T-helper 2 cell treated with Interferon-gamma antibody and Interleukin-4, amounts not matched to agents 5 μg/mL and 100 μg/mL, for 36 hours (primary cell): ENCODE measurements around the gene GRID2.
"Not testable (repeated sequence)": the region's sequence is repeated elsewhere in the genome, so short reads cannot be mapped to it uniquely, and the experiment has no call there.

ENCODE experiments used
- DNase-seq: peaks from one replicate; pipeline ENCODE4 v3.0.0; 2021; ENCODE audit warnings: low spot score
- H3K27ac Mint-ChIP-seq: one replicate; pipeline ENCODE4 v1.8.0; 2021; ENCODE audit warnings: mild to moderate bottlenecking, mixed read lengths
- H3K27me3 Mint-ChIP-seq: one replicate; pipeline ENCODE4 v1.8.0; 2021; ENCODE audit warnings: low read depth, mixed read lengths
- H3K36me3 Mint-ChIP-seq: one replicate; pipeline ENCODE4 v1.8.0; 2021; ENCODE audit warnings: low read depth, mixed read lengths
- H3K4me1 Mint-ChIP-seq: one replicate; pipeline ENCODE4 v1.8.0; 2021; ENCODE audit warnings: low read depth, mixed read lengths
- H3K4me3 Mint-ChIP-seq: one replicate; pipeline ENCODE4 v1.8.0; 2022; ENCODE audit warnings: mild to moderate bottlenecking, moderate library complexity, mixed read lengths
- H3K9me3 Mint-ChIP-seq: one replicate; pipeline ENCODE4 v1.8.0; 2021; ENCODE audit warnings: mixed read lengths

The GRID2 gene

DNA sequence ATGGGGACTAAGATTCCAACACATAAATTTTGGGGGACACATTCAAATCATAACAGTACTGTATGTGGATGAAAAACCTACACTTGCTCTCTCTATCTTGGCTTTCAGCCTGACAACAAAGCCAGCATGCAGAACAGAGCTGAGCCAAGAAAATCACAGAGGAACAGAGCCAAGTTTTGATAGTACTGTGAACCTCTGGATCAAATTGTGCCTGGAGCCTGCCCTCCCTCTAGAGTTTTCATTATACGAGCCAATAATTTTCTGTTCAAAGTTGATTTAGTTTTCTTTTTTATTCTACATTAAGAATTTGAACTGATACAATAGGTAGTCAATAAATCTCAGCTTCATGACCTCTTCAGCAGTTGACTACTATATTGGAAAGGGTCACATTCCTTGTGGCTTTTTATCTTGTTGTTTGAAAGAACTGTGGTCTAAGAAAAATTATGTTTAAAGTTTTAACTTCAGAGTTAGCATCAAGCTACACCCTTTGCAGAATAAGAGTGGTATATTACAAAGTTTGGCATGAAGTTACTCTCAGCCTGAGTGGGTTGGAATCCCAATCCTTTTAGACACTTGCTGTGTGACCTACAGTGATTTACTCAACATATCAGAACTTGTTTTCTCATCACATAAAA is 31.1 kb downstream of the GRID2 start:
- Mint-ChIP-seq H3K36me3 (no peaks in the 10 kb centered on the region), H3K4me3 (no peak overlapping the region), H3K4me1 (no peaks in the 10 kb centered on the region), H3K27me3 (no peaks in the 10 kb centered on the region), H3K9me3 (no peaks in the 10 kb centered on the region), H3K27ac (no peak overlapping the region)
- no peak for DNase-seq

DNA sequence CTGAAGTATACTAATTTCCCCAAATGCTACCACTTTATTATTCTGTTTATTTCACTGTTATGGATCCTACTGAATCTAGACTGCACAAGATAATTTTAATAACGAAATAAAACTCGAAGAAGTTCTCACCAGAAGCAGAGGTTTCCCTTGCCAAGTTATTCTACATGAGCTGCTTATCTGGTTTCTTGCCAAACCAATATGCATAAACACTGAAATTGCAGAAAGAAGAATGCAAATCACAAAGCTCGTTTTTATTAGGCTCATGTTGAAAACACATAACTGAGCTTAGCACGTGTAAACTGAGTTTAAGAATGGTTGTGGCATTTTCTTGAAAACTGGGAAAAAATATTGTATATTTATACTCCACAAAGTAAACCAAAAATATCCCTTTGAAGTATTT is 35.9 kb downstream of the GRID2 start:
- Mint-ChIP-seq H3K27ac (no peak overlapping the region), H3K36me3 (no peaks in the 10 kb centered on the region), H3K9me3 (no peaks in the 10 kb centered on the region), H3K4me1 (no peaks in the 10 kb centered on the region), H3K4me3 (no peak overlapping the region), H3K27me3 (no peaks in the 10 kb centered on the region)
- no peak for DNase-seq

DNA sequence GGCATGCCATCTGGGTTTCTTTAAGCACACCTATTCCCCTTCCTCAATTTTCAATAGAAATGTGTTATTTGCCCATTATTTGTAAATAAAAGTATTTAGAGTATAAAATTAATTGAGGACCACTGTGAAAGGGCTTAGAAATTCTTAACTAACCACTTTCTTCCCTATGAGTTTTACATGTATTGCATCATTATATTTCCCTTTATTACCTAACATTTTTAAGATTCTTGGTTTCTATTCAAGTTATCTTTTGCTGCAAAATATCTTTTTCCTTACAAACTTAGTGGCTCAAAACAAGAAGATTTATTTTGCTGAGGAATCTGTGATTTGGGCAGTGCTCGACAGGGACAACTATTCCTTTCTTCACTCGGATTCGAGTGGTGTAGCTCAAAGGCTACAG is 40.5 kb downstream of the GRID2 start:
- Mint-ChIP-seq H3K36me3 (no peaks in the 10 kb centered on the region), H3K9me3 (no peaks in the 10 kb centered on the region), H3K27me3 (no peaks in the 10 kb centered on the region), H3K4me3 (no peak overlapping the region), H3K27ac (no peak overlapping the region), H3K4me1 (no peaks in the 10 kb centered on the region)
- DNase-seq = no peak

DNA sequence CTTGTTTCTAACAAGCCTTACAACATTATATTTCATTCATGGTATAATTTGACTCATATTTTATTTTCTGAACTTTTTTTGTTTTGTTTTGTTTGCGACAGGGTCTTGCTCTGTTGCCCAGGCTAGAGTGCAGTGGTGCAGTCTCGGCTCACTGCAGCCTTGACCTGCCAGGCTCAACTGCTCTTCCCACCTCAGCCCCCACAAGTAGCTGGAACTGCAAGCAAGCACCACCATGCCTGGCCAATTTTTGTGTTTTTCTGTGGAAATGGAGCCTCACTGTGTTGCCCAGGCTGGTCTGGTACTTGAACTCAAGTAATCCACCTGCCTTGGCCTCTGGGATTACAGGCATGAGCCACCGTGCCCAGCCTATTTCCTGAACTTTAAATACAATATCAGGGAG is 42.5 kb downstream of the GRID2 start:
- H3K4me3 Mint-ChIP-seq = no peak overlapping the region
- no peaks in the 10 kb centered on the region for H3K36me3 Mint-ChIP-seq
- DNase-seq = no peak
- no peaks in the 10 kb centered on the region for H3K4me1 Mint-ChIP-seq
- H3K27me3 Mint-ChIP-seq = no peaks in the 10 kb centered on the region
- H3K9me3 Mint-ChIP-seq = no peaks in the 10 kb centered on the region
- H3K27ac Mint-ChIP-seq = no peak overlapping the region

DNA sequence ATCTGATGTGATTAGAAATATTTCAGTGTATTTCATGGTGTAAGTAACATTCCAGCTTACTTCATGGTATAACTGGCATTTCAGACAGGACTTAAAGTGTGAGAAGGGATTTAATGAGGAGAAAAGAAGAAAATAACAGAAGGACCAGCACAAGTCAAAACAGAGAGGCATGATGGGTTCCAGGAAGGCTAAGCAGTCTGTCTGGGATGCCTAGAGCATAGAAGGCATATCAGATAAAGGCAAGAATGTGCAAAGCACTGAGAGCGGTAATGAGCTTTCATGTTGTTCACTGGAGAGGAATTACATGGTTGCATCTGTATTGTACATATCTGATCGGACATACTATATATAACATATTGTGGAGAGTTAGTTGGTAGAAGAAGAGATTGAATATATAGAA is 54.2 kb downstream of the GRID2 start:
- Mint-ChIP-seq H3K27me3 (no peaks in the 10 kb centered on the region), H3K4me1 (no peaks in the 10 kb centered on the region), H3K27ac (no peak overlapping the region), H3K4me3 (no peak overlapping the region), H3K9me3 (no peaks in the 10 kb centered on the region), H3K36me3 (no peaks in the 10 kb centered on the region)
- DNase-seq = no peak

DNA sequence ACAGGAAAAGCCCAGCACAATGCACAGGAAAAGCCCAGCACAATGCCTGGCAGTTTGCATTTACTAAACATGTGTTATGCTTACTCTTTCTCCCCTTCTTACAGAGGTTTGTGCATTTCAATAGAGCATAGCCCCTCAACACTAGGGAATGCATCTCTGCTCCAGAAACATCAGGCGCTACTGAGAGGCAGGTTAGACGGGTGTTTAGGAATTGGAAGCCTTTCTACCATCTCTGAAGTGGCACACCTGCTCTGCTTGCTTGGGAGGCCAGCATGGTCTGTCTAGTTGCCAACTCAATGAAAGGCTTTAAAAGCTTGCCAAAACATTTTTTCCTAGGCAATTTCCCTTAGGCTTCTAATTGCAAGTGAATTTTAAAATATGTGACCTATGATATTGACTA is 55.7 kb downstream of the GRID2 start:
- Mint-ChIP-seq H3K4me1 (no peaks in the 10 kb centered on the region), H3K27ac (no peak overlapping the region), H3K4me3 (no peak overlapping the region), H3K27me3 (no peaks in the 10 kb centered on the region), H3K9me3 (no peaks in the 10 kb centered on the region), H3K36me3 (no peaks in the 10 kb centered on the region)
- no peak for DNase-seq

DNA sequence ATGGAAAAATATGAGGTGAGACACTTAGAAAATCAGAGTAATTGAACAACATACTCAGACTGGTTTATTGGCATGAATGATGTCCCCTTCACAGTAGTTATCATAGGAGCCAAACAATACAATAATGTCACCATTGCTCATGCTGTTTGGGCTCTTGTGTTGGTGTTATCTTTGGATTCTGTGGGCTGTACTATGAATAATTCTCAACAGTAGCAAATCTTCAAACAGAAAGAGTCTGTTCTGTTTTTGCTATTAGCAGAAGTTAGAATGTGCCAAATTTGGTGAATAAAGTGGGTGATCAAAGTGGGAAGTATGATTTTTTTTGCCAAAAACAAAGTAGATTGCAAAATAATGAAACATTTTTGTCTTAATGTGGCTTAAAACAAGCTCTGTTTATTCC is 58.3 kb downstream of the GRID2 start:
- no peaks in the 10 kb centered on the region for H3K27me3 Mint-ChIP-seq
- no peak overlapping the region for H3K4me3 Mint-ChIP-seq
- H3K4me1 Mint-ChIP-seq = no peaks in the 10 kb centered on the region
- no peaks in the 10 kb centered on the region for H3K36me3 Mint-ChIP-seq
- peaks cover under 1% of the 10 kb centered on the region for H3K9me3 Mint-ChIP-seq
- no peak for DNase-seq
- H3K27ac Mint-ChIP-seq = no peak overlapping the region

DNA sequence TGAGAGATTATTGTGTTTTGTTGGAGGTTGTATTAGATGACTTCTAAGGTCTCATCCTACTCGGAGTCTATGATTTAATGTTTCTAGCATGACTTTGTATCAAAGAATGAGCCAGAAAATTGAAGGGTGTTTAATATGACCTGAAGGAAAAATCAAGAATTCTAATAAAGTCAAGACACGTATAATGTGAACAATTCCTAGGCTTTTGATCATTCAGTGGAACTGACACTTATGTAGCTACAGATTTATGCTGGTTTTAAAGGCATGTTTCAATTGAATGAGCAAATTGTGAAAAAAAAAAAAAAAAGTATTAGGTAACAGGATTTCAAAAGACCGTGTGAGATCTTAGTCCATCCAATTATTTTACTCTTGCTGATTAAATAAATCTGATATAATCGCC is 64.9 kb downstream of the GRID2 start:
- no peak overlapping the region for H3K4me3 Mint-ChIP-seq
- peaks cover 19% of the 10 kb centered on the region for H3K9me3 Mint-ChIP-seq
- DNase-seq = no peak
- no peak overlapping the region for H3K27ac Mint-ChIP-seq
- H3K4me1 Mint-ChIP-seq = no peaks in the 10 kb centered on the region
- no peaks in the 10 kb centered on the region for H3K36me3 Mint-ChIP-seq
- H3K27me3 Mint-ChIP-seq = no peaks in the 10 kb centered on the region

DNA sequence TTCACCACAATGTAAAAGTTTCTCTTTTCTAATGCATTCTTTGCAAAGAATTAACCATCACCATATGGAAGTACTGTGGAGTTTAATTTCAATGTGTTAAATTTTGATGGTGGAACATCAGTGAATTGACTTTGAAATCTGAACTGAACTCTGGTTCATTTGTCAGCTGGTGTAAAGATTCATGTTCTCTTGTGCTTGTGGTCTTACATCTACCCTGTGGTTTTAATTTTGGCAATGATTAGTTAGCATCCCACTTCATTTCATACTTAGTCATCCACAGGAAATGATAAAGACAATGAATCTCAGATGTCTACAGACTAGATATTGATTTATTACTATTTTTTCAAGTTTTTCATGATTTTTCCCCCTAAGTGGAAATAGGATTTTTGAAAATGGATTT is 77.8 kb downstream of the GRID2 start:
- Mint-ChIP-seq H3K27ac (no peak overlapping the region), H3K9me3 (peaks cover 5% of the 10 kb centered on the region), H3K4me1 (no peaks in the 10 kb centered on the region), H3K27me3 (no peaks in the 10 kb centered on the region), H3K4me3 (no peak overlapping the region), H3K36me3 (no peaks in the 10 kb centered on the region)
- no peak for DNase-seq

DNA sequence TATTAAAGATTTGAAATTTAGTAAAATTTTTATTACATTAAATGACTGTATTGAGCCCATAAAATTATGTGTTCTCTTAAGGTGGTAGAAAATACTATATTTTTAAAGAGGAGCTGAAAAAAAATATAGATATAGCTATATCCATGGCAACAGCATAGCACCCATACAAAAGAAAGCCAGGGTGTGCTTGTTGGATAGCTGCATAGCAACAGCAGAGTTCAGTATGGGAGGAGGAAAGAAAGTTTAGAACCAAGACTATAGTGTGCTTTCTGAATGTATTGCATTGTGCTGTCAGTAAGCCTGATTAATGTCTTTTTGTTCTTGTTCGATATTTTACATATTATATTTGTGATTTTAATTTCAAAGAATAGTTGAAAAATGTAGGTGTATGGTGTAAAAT is 78.4 kb downstream of the GRID2 start:
- Mint-ChIP-seq H3K27ac (no peak overlapping the region), H3K27me3 (no peaks in the 10 kb centered on the region), H3K4me3 (no peak overlapping the region), H3K36me3 (no peaks in the 10 kb centered on the region), H3K9me3 (peaks cover 4% of the 10 kb centered on the region), H3K4me1 (no peaks in the 10 kb centered on the region)
- no peak for DNase-seq

DNA sequence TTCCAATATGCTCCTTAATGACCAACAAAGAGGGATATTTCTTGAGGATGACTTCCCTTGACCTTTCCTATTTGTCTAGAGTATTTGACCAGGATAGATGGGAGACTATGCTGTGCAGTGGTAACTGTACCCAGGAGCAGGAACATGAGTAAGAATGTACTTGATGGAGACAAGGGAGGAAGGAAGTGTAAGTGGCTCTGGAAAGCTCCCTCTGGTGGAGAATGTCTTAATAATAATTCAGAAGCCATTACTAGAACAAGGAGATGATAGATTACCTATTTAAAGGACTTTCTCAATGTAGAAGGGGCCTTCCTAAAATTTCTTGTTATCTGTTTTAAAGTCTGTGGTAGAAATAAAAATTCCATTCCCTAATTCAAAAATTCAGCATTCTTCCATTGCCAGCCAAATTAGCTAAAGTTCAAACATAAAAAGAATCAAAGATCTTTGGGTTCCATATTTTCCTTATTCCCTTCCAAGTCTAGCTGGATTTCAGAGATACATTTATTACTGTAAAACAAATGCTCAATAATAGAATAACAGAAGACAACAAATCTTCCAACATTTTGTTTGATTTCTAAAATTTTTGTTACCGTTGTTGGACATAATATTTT is 83.8 kb downstream of the GRID2 start:
- H3K9me3 Mint-ChIP-seq = no peaks in the 10 kb centered on the region
- DNase-seq = no peak
- no peak overlapping the region for H3K4me3 Mint-ChIP-seq
- no peaks in the 10 kb centered on the region for H3K27me3 Mint-ChIP-seq
- no peaks in the 10 kb centered on the region for H3K4me1 Mint-ChIP-seq
- no peaks in the 10 kb centered on the region for H3K36me3 Mint-ChIP-seq
- no peak overlapping the region for H3K27ac Mint-ChIP-seq

DNA sequence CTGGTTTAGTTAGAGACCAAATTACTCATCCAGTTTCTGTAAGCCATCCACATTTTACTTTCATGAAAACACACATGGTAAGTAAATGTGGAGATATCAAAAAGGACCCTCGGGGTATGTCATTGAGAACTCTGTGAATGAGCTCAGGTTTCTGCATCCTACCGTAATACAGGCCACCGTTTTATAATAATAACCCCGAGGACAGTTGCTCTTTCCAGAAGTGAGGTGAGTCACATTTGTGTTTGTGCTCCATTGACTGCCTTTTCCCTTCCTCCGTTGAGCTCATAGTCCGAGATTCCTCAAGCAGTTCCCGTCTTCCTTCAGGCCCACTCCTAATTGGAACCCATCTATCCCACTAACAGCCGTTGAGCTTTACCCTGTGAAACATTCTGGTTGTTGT is 95.3 kb downstream of the GRID2 start:
- no peak overlapping the region for H3K27ac Mint-ChIP-seq
- H3K36me3 Mint-ChIP-seq = no peaks in the 10 kb centered on the region
- peaks cover 4% of the 10 kb centered on the region for H3K9me3 Mint-ChIP-seq
- no peaks in the 10 kb centered on the region for H3K27me3 Mint-ChIP-seq
- no peak overlapping the region for H3K4me3 Mint-ChIP-seq
- no peak for DNase-seq
- H3K4me1 Mint-ChIP-seq = no peaks in the 10 kb centered on the region

DNA sequence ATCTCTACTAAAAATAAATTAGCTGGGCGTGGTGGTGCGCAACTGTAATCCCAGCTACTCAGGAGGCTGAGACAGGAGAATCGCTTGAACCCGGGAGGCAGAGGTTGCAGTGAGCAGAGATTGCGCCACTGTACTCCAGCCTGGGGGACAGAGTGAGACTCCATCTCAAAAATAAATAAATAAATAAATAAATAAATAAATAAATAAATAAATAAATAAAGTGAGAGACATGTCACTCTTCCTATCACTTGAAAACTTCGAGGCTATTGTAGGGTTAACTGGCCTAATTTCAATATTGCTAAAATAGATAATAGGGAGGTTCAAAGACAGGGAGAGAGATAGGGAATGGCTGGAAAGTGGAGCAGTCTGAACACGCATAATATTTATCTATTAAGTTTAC is 99.8 kb downstream of the GRID2 start:
- DNase-seq, H3K9me3 Mint-ChIP-seq, H3K4me1 Mint-ChIP-seq, H3K27ac Mint-ChIP-seq, H3K4me3 Mint-ChIP-seq, H3K27me3 Mint-ChIP-seq, H3K36me3 Mint-ChIP-seq: not testable (repeated sequence)

DNA sequence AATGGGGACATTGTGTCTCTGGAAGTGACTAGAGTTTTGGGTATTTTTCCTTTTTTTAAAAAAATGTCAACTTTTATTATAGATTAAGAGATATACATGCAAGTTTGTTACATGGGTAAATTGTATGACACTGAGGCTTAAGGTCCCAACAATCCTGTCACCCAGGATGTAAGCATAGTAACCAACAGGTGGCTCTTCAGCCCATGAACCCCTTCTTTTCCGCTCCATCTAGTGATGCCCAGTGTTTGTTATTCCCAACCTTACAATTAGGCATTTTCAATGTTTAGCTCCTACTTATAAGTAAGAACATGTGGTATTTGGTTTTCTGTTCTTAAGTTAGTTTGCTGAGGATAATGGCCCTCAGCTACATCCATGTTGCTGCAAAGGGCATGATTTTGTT is 102.7 kb downstream of the GRID2 start:
- Mint-ChIP-seq H3K4me3 (no peak overlapping the region), H3K27ac (no peak overlapping the region), H3K36me3 (no peaks in the 10 kb centered on the region), H3K27me3 (no peaks in the 10 kb centered on the region), H3K9me3 (no peaks in the 10 kb centered on the region), H3K4me1 (no peaks in the 10 kb centered on the region)
- no peak for DNase-seq

DNA sequence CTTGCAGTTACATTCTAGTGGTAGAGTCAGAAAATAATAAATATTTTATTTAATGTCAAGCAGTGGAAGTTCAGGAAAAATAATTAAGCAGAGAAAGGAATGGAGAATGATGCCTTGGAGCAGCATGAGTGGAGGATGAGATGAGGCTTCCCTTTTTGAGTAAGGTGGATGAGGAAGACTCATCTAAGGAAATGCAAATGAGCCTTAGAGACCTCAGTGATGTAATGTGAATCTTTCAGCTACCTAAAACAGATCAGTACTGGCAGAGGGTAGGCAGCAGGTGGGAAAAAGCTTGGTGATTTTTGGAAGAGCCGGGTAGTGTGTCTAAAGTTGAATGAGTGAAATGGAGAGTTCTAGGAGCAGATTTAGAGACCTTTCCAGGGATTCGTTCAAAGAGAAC is 118.2 kb downstream of the GRID2 start:
- no peak for DNase-seq
- no peaks in the 10 kb centered on the region for H3K27me3 Mint-ChIP-seq
- no peaks in the 10 kb centered on the region for H3K9me3 Mint-ChIP-seq
- H3K36me3 Mint-ChIP-seq = no peaks in the 10 kb centered on the region
- H3K4me3 Mint-ChIP-seq = no peak overlapping the region
- no peaks in the 10 kb centered on the region for H3K4me1 Mint-ChIP-seq
- H3K27ac Mint-ChIP-seq = no peak overlapping the region
